ENCODE results near the gene KLHL29. TPM values are rescaled to one million over a fixed set of nuclear protein-coding genes. Genes with fewer than 3 reads are reported as not detected.

KLHL29 gene
- total RNA-seq, 1 experiment from 2014 or later = 2.4 TPM

GRCh38 chr2:23388756-23389514 is 4.0 kb downstream of the KLHL29 start:
- Histone ChIP-seq H3K4ac (ENCODE audit: low read depth, low read length) (no peak overlapping the region), H3K9ac (ENCODE audit: extremely low read depth, insufficient read length, low read length) (no peak overlapping the region), H4K5ac (ENCODE audit: insufficient read length, low read depth, low read length) (no peak overlapping the region), H3K18ac (ENCODE audit: insufficient read length, low read depth, low read length) (no peak overlapping the region), H2BK12ac (ENCODE audit: insufficient read length, low read depth, low read length) (no peak overlapping the region), H2BK20ac (ENCODE audit: low read depth, low read length, poor library complexity, severe bottlenecking) (no peak overlapping the region), H2BK120ac (ENCODE audit: low read depth, low read length, poor library complexity, severe bottlenecking) (no peak overlapping the region), H3K23me2 (ENCODE audit: insufficient read length, low read depth, low read length, poor library complexity, severe bottlenecking) (peaks cover 17% of the 10 kb centered on the region), H3K9me3 (ENCODE audit: control insufficient read depth, low read depth, low read length) (no peaks in the 10 kb centered on the region), H3K4me1 (ENCODE audit: insufficient read depth, low read length) (no peaks in the 10 kb centered on the region), H2AK5ac (ENCODE audit: insufficient read length, low read length) (no peak overlapping the region), H3K14ac (ENCODE audit: insufficient read depth, low read length) (no peak overlapping the region), H4K8ac (replicated peaks; ENCODE audit: insufficient read length, low read depth, low read length) (no peak overlapping the region), H2BK15ac (ENCODE audit: low read depth, low read length) (no peak overlapping the region), H4K91ac (ENCODE audit: insufficient read length, low read depth, low read length) (no peak overlapping the region), H2BK5ac (ENCODE audit: insufficient read length, low read length) (no peak overlapping the region), H3K4me2 (ENCODE audit: insufficient read depth, insufficient read length, low read length) (no peak overlapping the region), H3T11ph (ENCODE audit: low read length) (no peak overlapping the region), H3K79me1 (ENCODE audit: insufficient read depth, low read depth, low read length, poor library complexity, severe bottlenecking) (no peaks in the 10 kb centered on the region), H3K23ac (ENCODE audit: insufficient read length, low read depth, low read length) (no peak overlapping the region), H3K27me3 (ENCODE audit: insufficient read depth, low read length) (peaks cover 25% of the 10 kb centered on the region; the same call in 1 of the 2 replicates), H3K56ac (ENCODE audit: insufficient read length, low read depth, low read length) (no peak overlapping the region), H3K27ac (ENCODE audit: insufficient read length, low read depth, low read length) (no peak overlapping the region), H4K20me1 (ENCODE audit: control insufficient read depth, insufficient read depth, insufficient read length) (peaks cover 4% of the 10 kb centered on the region), H3K79me2 (ENCODE audit: insufficient read depth, low read length) (no peaks in the 10 kb centered on the region), H2AFZ (ENCODE audit: low read length) (no peak overlapping the region)
- no CpG with 5 or more reads among the region's 4 CpGs for WGBS (ENCODE audit: extremely low coverage, insufficient read length, low lambda C conversion rate)
- no peak overlapping the region for H3K4me3 Mint-ChIP-seq
- H3K27me3 Mint-ChIP-seq (ENCODE audit: low read depth) = peaks cover 58% of the 10 kb centered on the region
- no peaks in the 10 kb centered on the region; a peak in 1 of 7 replicates for H3K36me3 Mint-ChIP-seq (ENCODE audit: insufficient read depth in 1 of 3, low read depth in 3 of 3)
- TF ChIP-seq, protein P1, sequence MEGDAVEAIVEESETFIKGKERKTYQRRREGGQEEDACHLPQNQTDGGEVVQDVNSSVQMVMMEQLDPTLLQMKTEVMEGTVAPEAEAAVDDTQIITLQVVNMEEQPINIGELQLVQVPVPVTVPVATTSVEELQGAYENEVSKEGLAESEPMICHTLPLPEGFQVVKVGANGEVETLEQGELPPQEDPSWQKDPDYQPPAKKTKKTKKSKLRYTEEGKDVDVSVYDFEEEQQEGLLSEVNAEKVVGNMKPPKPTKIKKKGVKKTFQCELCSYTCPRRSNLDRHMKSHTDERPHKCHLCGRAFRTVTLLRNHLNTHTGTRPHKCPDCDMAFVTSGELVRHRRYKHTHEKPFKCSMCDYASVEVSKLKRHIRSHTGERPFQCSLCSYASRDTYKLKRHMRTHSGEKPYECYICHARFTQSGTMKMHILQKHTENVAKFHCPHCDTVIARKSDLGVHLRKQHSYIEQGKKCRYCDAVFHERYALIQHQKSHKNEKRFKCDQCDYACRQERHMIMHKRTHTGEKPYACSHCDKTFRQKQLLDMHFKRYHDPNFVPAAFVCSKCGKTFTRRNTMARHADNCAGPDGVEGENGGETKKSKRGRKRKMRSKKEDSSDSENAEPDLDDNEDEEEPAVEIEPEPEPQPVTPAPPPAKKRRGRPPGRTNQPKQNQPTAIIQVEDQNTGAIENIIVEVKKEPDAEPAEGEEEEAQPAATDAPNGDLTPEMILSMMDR (conservative IDR thresholded peaks at IDR 0.05) = no peak
- H3K9me3 Mint-ChIP-seq = peaks cover 0 to 2% of the 10 kb centered on the region in 2 experiments; a peak in 1 of 5 replicates
- no peak for DNase-seq
- no peak overlapping the region for H3K27ac Mint-ChIP-seq
- peaks cover 19% of the 10 kb centered on the region in 2 experiments for H3K4me1 Mint-ChIP-seq
